Measurements from ENCODE around the gene RBMS3. TPM values are rescaled to one million over a fixed set of nuclear protein-coding genes. Genes with fewer than 3 reads are reported as not detected.

The RBMS3 gene
- total RNA-seq, 1 experiment from 2014 or later: 5.9 TPM

- Histone ChIP-seq H3K36me3 (ENCODE audit: insufficient read depth, low read length, poor library complexity, severe bottlenecking) (no peaks in the 10 kb centered on the region), H3K27ac (ENCODE audit: low read depth, low read length, poor library complexity, severe bottlenecking) (no peak overlapping the region), H3K27me3 (replicated peaks; ENCODE audit: insufficient read depth, low read depth, low read length, poor library complexity) (no peaks in the 10 kb centered on the region), H3K9me3 (ENCODE audit: low read depth, low read length, poor library complexity, severe bottlenecking) (no peaks in the 10 kb centered on the region), H3K4me1 (ENCODE audit: insufficient read depth, low read length, poor library complexity, severe bottlenecking) (no peaks in the 10 kb centered on the region), H3K4me3 (ENCODE audit: low read depth, low read length, poor library complexity, severe bottlenecking) (no peak overlapping the region)
- DNase-seq (ENCODE audit: low spot score): no peak
- ChIA-PET CTCF (no interaction called here), POLR2A (ENCODE audit: low non-redundant PET) (no interaction called here)
- TF ChIP-seq CTCF (conservative IDR thresholded peaks at IDR 0.05; ENCODE audit: low read depth, low read length) (0 out of 2 replicates have a peak, but pooled peaks have one; percentile 13), EZH2 (IDR thresholded peaks at IDR 0.05; ENCODE audit: borderline replicate concordance, low read depth, low read length, poor library complexity, severe bottlenecking) (no peak)
- intact Hi-C loops (cut with micrococcal nuclease; ENCODE audit: unreplicated experiment): no loop called here
- BruUV-seq (replicated peaks): no TSS peak
These were observed 599.9 kb downstream of the RBMS3 start for GRCh38 chr3:29880809-29881208.

- Histone ChIP-seq H3K36me3 (ENCODE audit: insufficient read depth, low read length, poor library complexity, severe bottlenecking) (no peaks in the 10 kb centered on the region), H3K27me3 (replicated peaks; ENCODE audit: insufficient read depth, low read depth, low read length, poor library complexity) (no peaks in the 10 kb centered on the region), H3K27ac (ENCODE audit: low read depth, low read length, poor library complexity, severe bottlenecking) (no peak overlapping the region), H3K9me3 (ENCODE audit: low read depth, low read length, poor library complexity, severe bottlenecking) (no peaks in the 10 kb centered on the region), H3K4me3 (ENCODE audit: low read depth, low read length, poor library complexity, severe bottlenecking) (no peak overlapping the region), H3K4me1 (ENCODE audit: insufficient read depth, low read length, poor library complexity, severe bottlenecking) (no peaks in the 10 kb centered on the region)
- TF ChIP-seq CTCF (conservative IDR thresholded peaks at IDR 0.05; ENCODE audit: low read depth, low read length) (no peak), EZH2 (IDR thresholded peaks at IDR 0.05; ENCODE audit: borderline replicate concordance, low read depth, low read length, poor library complexity, severe bottlenecking) (no peak)
- intact Hi-C loops (cut with micrococcal nuclease; ENCODE audit: unreplicated experiment): no loop called here
- ChIA-PET POLR2A (ENCODE audit: low non-redundant PET) (no interaction called here), CTCF (no interaction called here)
- DNase-seq (ENCODE audit: low spot score): no peak
- no TSS peak for BruUV-seq (replicated peaks)
These were observed 606.6 kb downstream of the RBMS3 start for GRCh38 chr3:29887451-29887850.

- ChIA-PET CTCF (no interaction called here), POLR2A (ENCODE audit: low non-redundant PET) (no interaction called here)
- intact Hi-C loops (cut with micrococcal nuclease; ENCODE audit: unreplicated experiment): no loop called here
- Histone ChIP-seq H3K4me3 (ENCODE audit: low read depth, low read length, poor library complexity, severe bottlenecking) (no peak overlapping the region), H3K27ac (ENCODE audit: low read depth, low read length, poor library complexity, severe bottlenecking) (no peak overlapping the region), H3K9me3 (ENCODE audit: low read depth, low read length, poor library complexity, severe bottlenecking) (no peaks in the 10 kb centered on the region), H3K27me3 (replicated peaks; ENCODE audit: insufficient read depth, low read depth, low read length, poor library complexity) (no peaks in the 10 kb centered on the region), H3K36me3 (ENCODE audit: insufficient read depth, low read length, poor library complexity, severe bottlenecking) (no peaks in the 10 kb centered on the region), H3K4me1 (ENCODE audit: insufficient read depth, low read length, poor library complexity, severe bottlenecking) (no peaks in the 10 kb centered on the region)
- TF ChIP-seq EZH2 (IDR thresholded peaks at IDR 0.05; ENCODE audit: borderline replicate concordance, low read depth, low read length, poor library complexity, severe bottlenecking): no peak
- TF ChIP-seq CTCF (conservative IDR thresholded peaks at IDR 0.05; ENCODE audit: low read depth, low read length): no peak
- BruUV-seq (replicated peaks): no TSS peak
- no peak for DNase-seq (ENCODE audit: low spot score)
These were observed 608.3 kb downstream of the RBMS3 start for GRCh38 chr3:29889215-29889614.

All from A673 (cell line).